ENCODE results near the gene MYBPC1.

Gene MYBPC1

GRCh38 chr12:101690544-101691098, 95.8 kb downstream of the MYBPC1 start:
- H3K27me3 ChIP-seq (ENCODE audit: insufficient read depth, low read depth) = no peaks in the 10 kb centered on the region
- H4K20me1 ChIP-seq (ENCODE audit: insufficient read depth) = no peaks in the 10 kb centered on the region
- no peak overlapping the region for H3K4me3 ChIP-seq (IDR thresholded peaks at IDR 0.05; ENCODE audit: insufficient read depth, low read depth, low read length)
- H3K27ac ChIP-seq = no peak overlapping the region
- H3K36me3 ChIP-seq (ENCODE audit: insufficient read depth) = no peaks in the 10 kb centered on the region
- no peaks in the 10 kb centered on the region for H3K79me2 ChIP-seq (ENCODE audit: insufficient read depth, low read depth)
- no peaks in the 10 kb centered on the region for H3K4me1 ChIP-seq (ENCODE audit: low read depth, poor library complexity, severe bottlenecking)
- TF ChIP-seq, protein P1, sequence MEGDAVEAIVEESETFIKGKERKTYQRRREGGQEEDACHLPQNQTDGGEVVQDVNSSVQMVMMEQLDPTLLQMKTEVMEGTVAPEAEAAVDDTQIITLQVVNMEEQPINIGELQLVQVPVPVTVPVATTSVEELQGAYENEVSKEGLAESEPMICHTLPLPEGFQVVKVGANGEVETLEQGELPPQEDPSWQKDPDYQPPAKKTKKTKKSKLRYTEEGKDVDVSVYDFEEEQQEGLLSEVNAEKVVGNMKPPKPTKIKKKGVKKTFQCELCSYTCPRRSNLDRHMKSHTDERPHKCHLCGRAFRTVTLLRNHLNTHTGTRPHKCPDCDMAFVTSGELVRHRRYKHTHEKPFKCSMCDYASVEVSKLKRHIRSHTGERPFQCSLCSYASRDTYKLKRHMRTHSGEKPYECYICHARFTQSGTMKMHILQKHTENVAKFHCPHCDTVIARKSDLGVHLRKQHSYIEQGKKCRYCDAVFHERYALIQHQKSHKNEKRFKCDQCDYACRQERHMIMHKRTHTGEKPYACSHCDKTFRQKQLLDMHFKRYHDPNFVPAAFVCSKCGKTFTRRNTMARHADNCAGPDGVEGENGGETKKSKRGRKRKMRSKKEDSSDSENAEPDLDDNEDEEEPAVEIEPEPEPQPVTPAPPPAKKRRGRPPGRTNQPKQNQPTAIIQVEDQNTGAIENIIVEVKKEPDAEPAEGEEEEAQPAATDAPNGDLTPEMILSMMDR (conservative IDR thresholded peaks at IDR 0.05; ENCODE audit: low read depth, low read length) = no peak
- H3K4me2 ChIP-seq = no peak overlapping the region
- no peak overlapping the region for H2AFZ ChIP-seq (ENCODE audit: low read depth)
- H3K9ac ChIP-seq = no peak overlapping the region

DNA sequence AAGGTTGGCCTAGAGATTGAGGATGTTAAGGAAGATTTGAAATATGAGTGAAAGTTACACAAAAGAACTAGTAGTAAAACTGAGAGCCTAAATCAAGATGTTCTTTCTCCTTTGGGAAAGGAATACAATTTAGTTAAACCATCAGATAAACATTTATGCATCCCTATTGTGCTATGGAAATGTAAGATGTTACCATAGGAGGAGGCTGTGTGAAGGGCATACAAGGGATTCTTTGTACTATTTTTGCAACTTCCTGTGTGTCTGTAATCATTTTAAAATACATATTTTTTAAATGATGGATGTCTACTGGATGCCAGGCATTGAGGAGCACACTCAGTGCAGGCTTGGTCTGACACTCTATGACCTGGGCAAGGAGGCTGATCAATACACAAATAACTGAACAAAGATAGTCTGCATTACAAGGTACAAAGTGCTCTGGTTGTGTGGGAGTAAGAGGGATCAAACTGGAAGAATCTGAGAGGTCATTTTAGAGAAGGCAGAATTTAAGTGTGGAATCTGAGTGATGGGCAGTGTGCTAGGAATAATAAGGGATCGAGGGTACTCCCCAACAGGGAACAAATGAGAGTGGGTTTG, 96.8 kb downstream of the MYBPC1 start:
- Histone ChIP-seq H2AFZ (ENCODE audit: low read depth) (no peak overlapping the region), H3K4me3 (IDR thresholded peaks at IDR 0.05; ENCODE audit: insufficient read depth, low read depth, low read length) (no peak overlapping the region)

DNA sequence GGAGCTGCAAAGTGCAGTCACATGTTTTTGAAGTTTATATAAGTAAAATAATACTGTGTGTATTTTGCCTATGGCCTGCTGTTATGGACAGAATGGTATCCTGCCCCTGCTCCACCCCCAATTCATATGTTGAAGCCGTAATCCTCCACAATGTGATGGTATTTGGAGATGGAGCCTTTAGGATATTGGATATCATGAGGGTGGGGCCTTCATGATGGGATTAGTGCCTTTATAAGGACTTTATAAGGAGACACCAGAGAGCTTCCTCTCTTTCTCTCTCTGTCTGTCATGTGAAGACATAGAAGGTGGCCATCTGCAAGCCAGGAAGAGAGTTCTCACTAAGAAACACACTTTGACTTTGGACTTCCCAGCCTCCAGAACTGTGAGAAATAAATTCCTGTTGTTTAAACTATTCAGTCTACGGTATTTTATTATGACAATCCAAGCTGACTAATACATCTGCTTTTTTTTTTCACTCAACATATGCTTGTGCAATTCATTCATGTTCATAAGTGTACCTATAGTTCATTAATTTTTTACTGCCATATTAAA, 99.6 kb downstream of the MYBPC1 start:
- no peak overlapping the region for H3K4me2 ChIP-seq
- H2AFZ ChIP-seq (ENCODE audit: low read depth) = no peak overlapping the region
- no peaks in the 10 kb centered on the region for H3K36me3 ChIP-seq (ENCODE audit: insufficient read depth)
- H4K20me1 ChIP-seq (ENCODE audit: insufficient read depth) = no peaks in the 10 kb centered on the region
- peaks cover 5% of the 10 kb centered on the region; the same call in 1 of the 2 replicates for H3K79me2 ChIP-seq (ENCODE audit: insufficient read depth, low read depth)
- H3K4me3 ChIP-seq (IDR thresholded peaks at IDR 0.05; ENCODE audit: insufficient read depth, low read depth, low read length) = no peak overlapping the region
- H3K27me3 ChIP-seq (ENCODE audit: insufficient read depth, low read depth) = no peaks in the 10 kb centered on the region
- TF ChIP-seq, protein P1 (conservative IDR thresholded peaks at IDR 0.05; ENCODE audit: low read depth, low read length) = no peak
- peaks cover 10% of the 10 kb centered on the region for H3K4me1 ChIP-seq (ENCODE audit: low read depth, poor library complexity, severe bottlenecking)
- H3K9ac ChIP-seq = no peak overlapping the region
- no peak overlapping the region for H3K27ac ChIP-seq

More for the DNA sequence above, 96.8 kb downstream of the MYBPC1 start:
- Histone ChIP-seq H3K27me3 (ENCODE audit: insufficient read depth, low read depth) (no peaks in the 10 kb centered on the region), H3K9ac (no peak overlapping the region), H3K79me2 (ENCODE audit: insufficient read depth, low read depth) (no peaks in the 10 kb centered on the region), H4K20me1 (ENCODE audit: insufficient read depth) (no peaks in the 10 kb centered on the region), H3K4me2 (no peak overlapping the region), H3K4me1 (ENCODE audit: low read depth, poor library complexity, severe bottlenecking) (peaks cover 3% of the 10 kb centered on the region), H3K27ac (no peak overlapping the region), H3K36me3 (ENCODE audit: insufficient read depth) (no peaks in the 10 kb centered on the region)
- TF ChIP-seq, protein P1 (conservative IDR thresholded peaks at IDR 0.05; ENCODE audit: low read depth, low read length) = no peak

DNA sequence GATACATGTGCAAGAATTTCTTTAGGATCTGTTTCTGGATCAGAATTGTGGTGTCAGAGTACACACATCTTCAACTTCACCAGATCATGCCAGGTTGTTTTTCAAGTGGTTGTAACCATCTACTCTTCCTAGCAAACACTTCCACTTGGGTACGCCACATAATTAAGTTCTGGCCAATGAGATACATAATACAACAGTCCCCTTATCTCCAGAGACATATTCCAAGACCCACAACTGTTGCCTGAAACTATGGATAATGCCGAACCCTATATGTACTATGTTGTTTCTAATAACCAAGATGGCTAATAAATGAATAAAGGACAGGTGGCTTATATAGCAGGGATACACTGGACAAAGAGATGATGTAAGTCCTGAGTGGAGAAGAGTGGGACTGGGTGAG, 100.2 kb downstream of the MYBPC1 start:
- no peaks in the 10 kb centered on the region for H4K20me1 ChIP-seq (ENCODE audit: insufficient read depth)
- TF ChIP-seq, protein P1 (conservative IDR thresholded peaks at IDR 0.05; ENCODE audit: low read depth, low read length) = no peak
- H3K4me1 ChIP-seq (ENCODE audit: low read depth, poor library complexity, severe bottlenecking) = peaks cover 15% of the 10 kb centered on the region
- no peaks in the 10 kb centered on the region for H3K36me3 ChIP-seq (ENCODE audit: insufficient read depth)
- peaks cover 9% of the 10 kb centered on the region; the same call in 1 of the 2 replicates for H3K79me2 ChIP-seq (ENCODE audit: insufficient read depth, low read depth)
- no peak overlapping the region for H3K9ac ChIP-seq
- no peak overlapping the region for H2AFZ ChIP-seq (ENCODE audit: low read depth)
- H3K4me3 ChIP-seq (IDR thresholded peaks at IDR 0.05; ENCODE audit: insufficient read depth, low read depth, low read length) = no peak overlapping the region
- no peaks in the 10 kb centered on the region for H3K27me3 ChIP-seq (ENCODE audit: insufficient read depth, low read depth)
- no peak overlapping the region for H3K4me2 ChIP-seq
- H3K27ac ChIP-seq = no peak overlapping the region
